ENCODE data around the gene KLHL24.
"Not testable (repeated sequence)": the region's sequence is repeated elsewhere in the genome, so short reads cannot be mapped to it uniquely, and the experiment has no call there.

The KLHL24 gene

DNA sequence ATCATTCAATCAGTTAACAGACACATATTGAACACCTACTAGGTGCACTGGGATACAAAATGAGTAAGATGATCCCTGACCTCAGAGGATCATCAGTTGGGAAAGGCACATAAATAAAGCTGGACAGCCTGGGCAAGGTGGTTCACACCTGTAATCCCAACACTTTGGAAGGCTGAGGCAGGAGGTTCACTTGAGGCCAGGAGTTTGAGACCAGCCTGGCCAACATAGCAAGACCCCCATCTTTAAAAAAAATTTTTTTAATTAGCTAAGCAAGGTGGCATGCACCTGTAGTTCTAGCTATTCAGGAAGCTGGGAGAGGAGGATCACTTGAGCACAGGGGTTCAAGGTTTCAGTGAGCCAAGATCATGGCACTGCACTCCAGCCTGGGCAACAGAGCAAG, 3.7 kb upstream of the KLHL24 start:
- no peak overlapping the region for H3K4me3 ChIP-seq (ENCODE audit: low read depth, low read length)
- no peak for DNase-seq
- no peaks in the 10 kb centered on the region for H3K36me3 ChIP-seq
- H3K4me1 ChIP-seq = no peaks in the 10 kb centered on the region
- H3K9me3 ChIP-seq = no peaks in the 10 kb centered on the region
- TF ChIP-seq, protein P1, sequence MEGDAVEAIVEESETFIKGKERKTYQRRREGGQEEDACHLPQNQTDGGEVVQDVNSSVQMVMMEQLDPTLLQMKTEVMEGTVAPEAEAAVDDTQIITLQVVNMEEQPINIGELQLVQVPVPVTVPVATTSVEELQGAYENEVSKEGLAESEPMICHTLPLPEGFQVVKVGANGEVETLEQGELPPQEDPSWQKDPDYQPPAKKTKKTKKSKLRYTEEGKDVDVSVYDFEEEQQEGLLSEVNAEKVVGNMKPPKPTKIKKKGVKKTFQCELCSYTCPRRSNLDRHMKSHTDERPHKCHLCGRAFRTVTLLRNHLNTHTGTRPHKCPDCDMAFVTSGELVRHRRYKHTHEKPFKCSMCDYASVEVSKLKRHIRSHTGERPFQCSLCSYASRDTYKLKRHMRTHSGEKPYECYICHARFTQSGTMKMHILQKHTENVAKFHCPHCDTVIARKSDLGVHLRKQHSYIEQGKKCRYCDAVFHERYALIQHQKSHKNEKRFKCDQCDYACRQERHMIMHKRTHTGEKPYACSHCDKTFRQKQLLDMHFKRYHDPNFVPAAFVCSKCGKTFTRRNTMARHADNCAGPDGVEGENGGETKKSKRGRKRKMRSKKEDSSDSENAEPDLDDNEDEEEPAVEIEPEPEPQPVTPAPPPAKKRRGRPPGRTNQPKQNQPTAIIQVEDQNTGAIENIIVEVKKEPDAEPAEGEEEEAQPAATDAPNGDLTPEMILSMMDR (IDR thresholded peaks at IDR 0.05; ENCODE audit: low read depth, low read length) = no peak
- no peaks in the 10 kb centered on the region for H3K27me3 ChIP-seq

DNA sequence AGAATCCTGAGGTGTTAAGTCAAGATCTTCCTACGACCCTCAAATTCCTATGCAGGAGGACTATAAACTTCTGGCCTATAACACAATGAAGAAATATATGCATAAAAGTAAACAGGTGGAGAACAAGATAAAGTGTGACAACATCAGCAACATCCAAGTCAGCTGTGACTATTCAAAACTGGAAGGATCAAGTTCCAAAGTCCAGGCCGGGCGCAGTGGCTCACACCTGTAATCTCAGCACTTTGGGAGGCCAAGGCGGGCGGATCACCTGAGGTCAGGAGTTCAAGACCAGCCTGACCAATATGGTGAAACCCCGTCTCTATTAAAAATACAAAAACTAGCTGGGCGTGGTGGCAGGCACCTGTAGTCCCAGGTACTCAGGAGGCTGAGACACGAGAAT, 2.7 kb upstream of the KLHL24 start:
- DNase-seq; H3K9me3 ChIP-seq; H3K36me3 ChIP-seq; H3K27me3 ChIP-seq; H3K4me3 ChIP-seq (ENCODE audit: low read depth, low read length); H3K4me1 ChIP-seq: not testable (repeated sequence)

DNA sequence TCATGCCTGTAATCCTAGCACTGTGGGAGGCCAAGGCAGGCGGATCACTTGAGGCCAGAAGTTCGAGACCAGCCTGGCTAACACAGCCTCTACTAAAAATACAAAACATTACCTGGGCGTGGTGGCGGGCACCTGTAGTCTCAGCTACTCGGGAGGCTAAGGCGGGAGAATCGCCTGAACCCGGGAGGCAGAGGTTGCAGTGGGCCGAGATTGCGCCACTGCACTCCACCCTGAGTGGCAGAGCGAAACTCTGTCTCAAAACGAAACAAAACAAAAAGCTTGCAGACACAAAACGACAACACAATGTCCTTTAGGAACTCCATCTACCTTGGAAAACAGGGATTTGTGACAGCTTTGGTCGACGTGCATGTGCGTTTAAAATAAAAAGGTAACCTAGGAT, 716 bp upstream of the KLHL24 start:
- DNase-seq = no peak
- H3K9me3 ChIP-seq = no peaks in the 10 kb centered on the region
- H3K4me3 ChIP-seq (ENCODE audit: low read depth, low read length) = peak overlapping the region; percentile 78; the same call in 1 of the 2 replicates
- no peaks in the 10 kb centered on the region for H3K4me1 ChIP-seq
- no peaks in the 10 kb centered on the region for H3K27me3 ChIP-seq
- TF ChIP-seq, protein P1 (IDR thresholded peaks at IDR 0.05; ENCODE audit: low read depth, low read length) = no peak
- H3K36me3 ChIP-seq = no peaks in the 10 kb centered on the region

DNA sequence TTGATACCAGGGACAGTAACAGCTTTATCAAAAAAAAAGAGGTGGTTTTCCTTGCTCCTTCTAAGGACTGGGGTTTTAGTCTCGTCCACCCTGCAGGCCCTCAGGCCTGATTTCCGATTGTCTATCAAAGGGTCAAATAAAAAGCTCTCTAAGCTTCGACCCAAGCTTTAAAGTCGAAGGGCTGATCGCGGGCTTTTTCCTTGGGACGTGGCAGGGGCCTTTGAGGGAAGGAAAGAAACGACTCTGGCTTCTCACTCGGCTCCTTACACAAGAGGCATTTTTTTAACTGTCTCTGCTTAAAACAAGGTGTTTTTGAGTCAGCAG, 354 bp upstream of the KLHL24 start:
- DNase-seq = no peak
- Histone ChIP-seq H3K36me3 (no peaks in the 10 kb centered on the region), H3K4me3 (ENCODE audit: low read depth, low read length) (peak overlapping the region; percentile 78), H3K9me3 (no peaks in the 10 kb centered on the region), H3K4me1 (no peaks in the 10 kb centered on the region), H3K27me3 (no peaks in the 10 kb centered on the region)
- TF ChIP-seq, protein P1 (IDR thresholded peaks at IDR 0.05; ENCODE audit: low read depth, low read length) = no peak

DNA sequence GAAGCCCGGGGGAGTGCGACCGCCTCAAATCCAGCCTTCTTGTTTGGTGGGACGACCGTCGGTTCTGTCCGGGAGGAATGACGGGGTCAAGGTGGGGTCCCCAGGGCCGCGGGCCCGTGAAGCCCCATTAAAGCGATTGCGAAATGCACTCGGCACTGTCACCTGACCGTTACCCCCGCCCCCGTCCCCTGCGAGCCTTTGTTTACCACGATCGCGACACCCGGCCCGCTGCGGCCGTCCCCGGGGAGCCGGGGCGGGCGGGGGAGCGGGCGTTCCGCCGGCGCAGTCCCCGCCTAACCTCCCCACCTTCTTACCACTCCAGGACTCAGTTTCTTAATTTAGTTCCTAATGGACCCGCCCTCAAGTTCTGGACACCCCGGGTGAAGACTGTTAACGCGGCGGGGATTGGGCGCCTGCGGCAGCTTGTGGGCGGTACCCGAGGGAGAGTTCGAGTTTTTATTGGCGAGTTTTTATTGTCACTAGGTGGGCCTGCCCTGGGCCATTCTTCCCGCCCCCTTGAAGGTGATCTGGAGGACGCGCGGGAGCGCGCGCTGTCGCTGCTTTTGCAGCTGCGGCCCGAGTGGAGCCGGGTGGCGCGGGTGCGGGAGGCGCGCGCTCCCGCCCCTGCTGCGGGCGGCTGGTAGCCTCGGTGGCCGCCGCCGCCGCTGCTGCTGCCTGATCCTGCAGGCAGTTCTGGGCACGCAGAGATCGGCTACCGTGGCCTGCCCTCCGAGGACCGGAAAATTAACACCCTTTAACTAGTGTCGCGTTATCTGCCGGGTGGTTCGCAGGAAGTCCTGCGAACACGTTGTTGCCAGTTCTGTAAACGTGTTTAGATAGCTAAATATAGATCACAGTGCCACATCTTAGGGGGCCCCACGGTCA, 1.0 kb downstream of the KLHL24 start:
- DNase-seq = peak; percentile 98
- peak overlapping the region; percentile 78 for H3K4me3 ChIP-seq (ENCODE audit: low read depth, low read length)
- H3K27me3 ChIP-seq = no peaks in the 10 kb centered on the region
- H3K36me3 ChIP-seq = no peaks in the 10 kb centered on the region
- no peaks in the 10 kb centered on the region for H3K4me1 ChIP-seq
- TF ChIP-seq, protein P1 (IDR thresholded peaks at IDR 0.05; ENCODE audit: low read depth, low read length) = no peak
- H3K9me3 ChIP-seq = no peaks in the 10 kb centered on the region

DNA sequence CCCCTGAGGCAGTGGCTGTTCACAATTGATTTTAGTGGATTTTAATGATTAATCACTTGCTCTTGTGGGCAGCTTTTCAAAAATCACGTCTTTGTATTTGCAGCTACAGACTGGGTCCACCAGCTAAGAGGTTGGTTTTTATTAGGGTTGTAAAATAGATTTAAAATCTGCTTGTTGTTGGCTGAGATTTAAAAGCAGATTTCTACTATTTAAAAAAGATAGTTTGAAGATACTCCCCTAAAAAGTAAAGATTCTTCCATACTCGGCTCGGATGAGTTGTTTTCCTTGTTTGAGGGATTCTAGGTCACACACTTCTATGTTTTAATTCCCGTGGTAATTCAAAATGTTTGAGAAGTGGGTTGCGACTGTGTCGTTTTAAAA, 1.7 kb downstream of the KLHL24 start:
- Histone ChIP-seq H3K9me3 (no peaks in the 10 kb centered on the region), H3K4me3 (ENCODE audit: low read depth, low read length) (peak overlapping the region; percentile 78), H3K36me3 (no peaks in the 10 kb centered on the region), H3K4me1 (no peaks in the 10 kb centered on the region), H3K27me3 (no peaks in the 10 kb centered on the region)
- no peak for DNase-seq
- TF ChIP-seq, protein P1 (IDR thresholded peaks at IDR 0.05; ENCODE audit: low read depth, low read length) = no peak

DNA sequence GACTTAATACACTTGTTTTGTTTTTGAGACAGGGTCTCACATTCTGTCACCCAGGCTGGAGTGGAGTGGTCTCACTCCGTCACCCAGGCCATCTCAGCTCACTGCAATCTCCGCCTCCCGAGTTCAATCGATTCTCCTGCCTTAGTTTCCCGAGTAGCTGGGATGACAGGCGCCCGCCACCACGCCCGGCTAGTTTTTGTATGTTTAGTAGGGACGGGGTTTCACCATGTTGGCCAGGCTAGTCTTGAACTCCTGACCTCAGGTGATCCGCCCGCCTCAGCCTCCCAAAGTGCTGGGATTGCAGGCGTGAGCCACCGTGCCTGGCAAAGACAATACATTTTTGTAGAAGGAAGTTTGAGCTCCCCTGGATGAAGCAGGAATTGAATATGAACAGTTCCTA, 2.2 kb downstream of the KLHL24 start:
- not testable (repeated sequence) for H3K4me1 ChIP-seq, H3K36me3 ChIP-seq, DNase-seq, H3K27me3 ChIP-seq, H3K9me3 ChIP-seq
- H3K4me3 ChIP-seq (ENCODE audit: low read depth, low read length) = peak overlapping the region; percentile 78

Measured in BE2C (cell line).